RWPE1 (cell line): ENCODE data around the gene FASN.

Experiments
- CTCF ChIA-PET: fragments of 350-600 bp; sonication (Branson Sonifier 250); formaldehyde crosslinking; extraction: SDS; loops from one replicate; lab custom pipeline; 2021; lab: Yijun Ruan, JAX
- POLR2A ChIA-PET: fragments of 400-600 bp; formaldehyde crosslinking; extraction: SDS; loops from one replicate; lab custom pipeline; 2020; ENCODE audit warnings: antibody characterized with exemption; ENCODE audit not compliant: low non-redundant PET; lab: Yijun Ruan, JAX
- DNase-seq: peaks from one replicate; pipeline ENCODE4 v3.0.0; 2012; ENCODE audit warnings: low spot score
- H3K27ac ChIP-seq: fragments of 450-650 bp; 2 replicates; pipeline ENCODE4 v1.5.1; 2017
- CTCF ChIP-seq: fragments of 450-650 bp; conservative IDR thresholded peaks from 2 replicates; pipeline ENCODE4 v1.5.1; 2017; ENCODE audit warnings: low read depth, mild to moderate bottlenecking

Gene FASN

GRCh38 chr17:82113422-82113821, 15.4 kb upstream of the FASN start:
- ChIA-PET POLR2A (no interaction called here), CTCF (interaction anchor here (0.6 to 0.7 kb wide), 2 partner anchors 17 to 41 kb away, joined by 3 read pairs; no protein-coding TSS in a partner anchor)
- H3K27ac ChIP-seq: peak overlapping the region; percentile 12; the same call in 1 of the 2 replicates
- TF ChIP-seq CTCF: no peak
- DNase-seq: no peak

GRCh38 chr17:82112914-82113311, 14.9 kb upstream of the FASN start:
- CTCF ChIA-PET: interaction anchor here (0.6 to 1.0 kb wide), 4 partner anchors 14 to 62 kb away, joined by 3 to 4 read pairs (median 4); partner anchors contain the start of gene FASN
- DNase-seq: no peak
- TF ChIP-seq CTCF: no peak
- peak overlapping the region; percentile 59; the same call in 1 of the 2 replicates for H3K27ac ChIP-seq
- POLR2A ChIA-PET: no interaction called here

GRCh38 chr17:82112181-82112913, 14.3 kb upstream of the FASN start:
- DNase-seq: no peak
- ChIA-PET POLR2A (no interaction called here), CTCF (interaction anchor here (0.6 to 1.0 kb wide), 4 partner anchors 14 to 88 kb away, joined by 3 to 4 read pairs (median 4); partner anchors contain the start of gene FASN)
- H3K27ac ChIP-seq: peak overlapping the region; percentile 59
- no peak for TF ChIP-seq CTCF

GRCh38 chr17:82110298-82110697, 12.3 kb upstream of the FASN start:
- peak overlapping the region; percentile 96 for H3K27ac ChIP-seq
- ChIA-PET CTCF (no interaction called here), POLR2A (no interaction called here)
- no peak for TF ChIP-seq CTCF
- peak; percentile 92 for DNase-seq

- DNase-seq: no peak
- peak overlapping the region; percentile 96 for H3K27ac ChIP-seq
- CTCF ChIA-PET: no interaction called here
- POLR2A ChIA-PET: no interaction called here
- no peak for TF ChIP-seq CTCF
Observed at GRCh38 chr17:82108961-82109475, 11.0 kb upstream of the FASN start.

GRCh38 chr17:82108496-82108945, 10.5 kb upstream of the FASN start:
- peak overlapping the region; percentile 96 for H3K27ac ChIP-seq
- TF ChIP-seq CTCF: no peak
- CTCF ChIA-PET: no interaction called here
- POLR2A ChIA-PET: no interaction called here
- DNase-seq: no peak
